ENCODE measurements around the gene PTPRM.
"Not testable (repeated sequence)": the region's sequence is repeated elsewhere in the genome, so short reads cannot be mapped to it uniquely, and the experiment has no call there.

The PTPRM gene

GRCh38 chr18:8049147-8049546 lies 482.0 kb downstream of the PTPRM start:
- DNase-seq (ENCODE audit: low read depth), result no peak

DNA sequence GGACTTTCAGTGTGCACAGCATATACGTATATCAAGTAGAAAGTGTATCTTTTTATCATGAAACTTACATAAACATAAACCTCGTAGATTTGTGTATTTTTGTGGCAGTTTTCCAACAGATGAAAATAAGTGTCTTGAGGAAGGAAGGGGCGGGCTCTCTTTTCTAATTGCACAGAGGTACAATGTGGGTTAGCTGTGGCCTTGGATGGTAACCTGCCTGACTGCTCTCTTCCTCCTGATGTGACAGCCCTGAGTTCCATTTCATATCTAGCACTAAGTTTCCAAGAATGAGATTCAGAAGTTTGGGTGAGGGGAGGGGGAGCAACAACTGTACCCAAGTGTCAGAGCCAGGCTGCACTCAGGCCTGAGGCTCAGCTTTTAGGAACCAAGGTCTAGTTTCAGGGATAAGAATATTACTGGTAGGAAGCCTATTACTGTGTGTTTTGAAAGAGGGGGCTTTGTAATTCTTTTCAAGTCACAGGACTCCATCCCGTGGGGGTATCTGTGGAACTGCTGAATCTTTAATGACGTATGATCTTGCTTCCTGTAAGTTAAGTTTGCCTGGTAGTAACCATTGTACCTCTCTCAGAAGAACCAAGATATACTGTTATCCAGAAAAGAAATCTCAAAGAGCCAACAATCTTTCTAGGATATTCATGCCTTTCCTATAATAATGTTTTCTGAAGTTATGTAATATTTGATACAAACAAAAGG lies 483.7 kb downstream of the PTPRM start:
- no peak for DNase-seq (ENCODE audit: low read depth)

- no peak for DNase-seq (ENCODE audit: low read depth)
Measured at GRCh38 chr18:8051453-8051852, 484.3 kb downstream of the PTPRM start.

- no peak for DNase-seq (ENCODE audit: low read depth)
Measured at GRCh38 chr18:8052237-8052701, 485.2 kb downstream of the PTPRM start.

DNA sequence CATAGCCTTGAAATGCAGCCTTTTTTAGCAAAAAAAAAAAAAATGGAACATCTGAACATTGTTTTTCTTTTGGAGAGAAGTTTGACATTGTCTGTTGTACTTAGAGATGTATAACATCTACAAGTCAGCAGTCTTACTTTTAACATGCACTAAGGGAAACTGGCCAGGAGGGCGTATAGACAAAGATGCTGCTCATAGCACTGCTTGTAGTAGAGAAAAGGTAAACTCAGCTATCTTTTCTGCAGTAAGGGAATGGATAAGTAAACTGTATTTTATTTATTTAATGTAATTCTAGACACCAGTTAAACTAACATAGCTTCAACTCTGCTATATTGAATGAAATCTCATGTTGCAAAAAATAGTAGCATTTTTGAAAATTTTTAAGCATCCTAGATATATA lies 489.6 kb downstream of the PTPRM start:
- DNase-seq (ENCODE audit: low read depth), result no peak

DNA sequence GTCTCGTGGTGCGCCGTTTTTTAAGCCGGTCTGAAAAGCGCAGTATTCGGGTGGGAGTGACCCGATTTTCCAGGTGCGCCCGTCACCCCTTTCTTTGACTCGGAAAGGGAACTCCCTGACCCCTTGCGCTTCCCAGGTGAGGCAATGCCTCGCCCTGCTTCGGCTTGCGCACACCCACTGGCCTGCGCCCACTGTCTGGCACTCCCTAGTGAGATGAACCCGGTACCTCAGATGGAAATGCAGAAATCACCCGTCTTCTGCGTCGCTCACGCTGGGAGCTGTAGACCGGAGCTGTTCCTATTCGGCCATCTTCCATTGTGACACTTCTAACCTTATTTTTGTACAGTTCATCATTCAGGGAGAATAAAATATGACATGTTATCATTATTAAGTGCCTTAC lies 496.0 kb downstream of the PTPRM start:
- not testable (repeated sequence) for DNase-seq (ENCODE audit: low read depth)

DNA sequence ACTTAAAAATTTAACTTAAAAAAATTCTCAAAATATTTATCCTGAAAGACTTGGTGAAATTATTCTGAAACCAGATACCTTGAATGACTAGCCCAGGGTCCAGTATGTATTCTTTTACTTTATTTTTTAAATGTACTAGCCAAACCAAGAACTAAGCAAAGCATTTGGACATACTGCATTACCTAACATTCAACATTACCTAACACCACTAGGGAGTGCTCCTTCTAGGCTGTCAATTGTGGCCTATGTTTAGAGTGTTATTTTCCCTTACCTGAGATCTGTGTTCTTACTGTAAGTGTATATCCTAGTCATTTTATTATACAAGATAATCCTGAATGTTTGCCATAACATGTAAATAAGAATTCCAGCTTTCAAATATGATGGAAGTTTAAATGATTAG lies 496.6 kb downstream of the PTPRM start:
- no peak for DNase-seq (ENCODE audit: low read depth)

DNA sequence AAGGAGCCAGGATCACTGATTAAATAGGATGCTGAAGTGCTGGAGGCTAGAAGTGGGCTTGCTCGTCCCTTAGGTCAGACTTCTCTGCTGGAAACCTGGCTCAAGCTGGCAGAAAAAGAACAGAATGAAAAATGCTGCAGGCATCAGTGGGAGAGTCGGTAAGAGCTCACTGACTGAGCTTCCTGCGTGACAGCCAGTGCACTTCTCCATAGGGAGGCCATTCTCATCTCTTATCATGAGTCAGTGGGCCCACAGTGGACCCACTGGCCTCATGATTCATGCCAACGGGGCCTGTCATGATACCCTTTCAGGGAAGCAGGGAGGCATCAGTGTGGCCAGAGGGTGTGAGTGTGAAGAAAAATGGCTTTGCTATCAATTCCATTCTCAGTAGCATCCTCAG lies 498.2 kb downstream of the PTPRM start:
- DNase-seq (ENCODE audit: low read depth), result no peak

DNA sequence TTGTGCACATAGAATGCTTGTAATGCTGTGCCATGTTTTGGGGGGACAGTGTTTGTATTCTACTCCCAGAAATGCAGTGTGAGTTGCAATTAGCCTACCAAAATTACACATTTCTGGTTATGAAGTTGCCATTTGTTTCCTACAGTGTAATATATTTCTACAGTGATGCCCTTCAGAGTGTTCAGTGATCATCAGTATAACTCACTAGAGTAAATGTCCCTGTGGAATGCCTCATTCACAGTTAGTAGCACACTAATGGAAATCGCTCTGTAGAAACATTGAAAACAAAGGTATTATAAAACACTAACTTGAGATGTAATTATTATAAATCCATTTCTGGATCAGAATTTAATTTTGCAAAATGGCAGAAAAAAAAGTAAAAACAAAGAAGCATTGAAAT lies 498.7 kb downstream of the PTPRM start:
- no peak for DNase-seq (ENCODE audit: low read depth)

DNA sequence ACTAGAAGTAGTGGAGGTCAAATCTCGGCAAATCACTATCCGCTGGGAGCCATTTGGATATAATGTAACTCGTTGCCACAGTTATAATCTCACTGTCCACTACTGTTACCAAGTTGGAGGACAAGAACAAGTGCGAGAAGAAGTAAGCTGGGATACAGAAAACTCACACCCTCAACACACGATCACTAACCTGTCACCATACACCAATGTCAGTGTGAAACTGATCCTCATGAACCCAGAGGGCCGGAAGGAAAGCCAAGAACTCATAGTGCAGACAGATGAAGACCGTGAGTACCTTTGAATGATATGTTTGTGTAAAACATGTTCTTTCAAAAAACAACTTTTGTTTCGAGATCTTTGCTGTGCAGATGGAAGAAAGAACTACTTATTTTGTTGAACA lies 502.6 kb downstream of the PTPRM start:
- DNase-seq (ENCODE audit: low read depth), result no peak

GRCh38 chr18:8073167-8073566 lies 506.1 kb downstream of the PTPRM start:
- no peak for DNase-seq (ENCODE audit: low read depth)

DNA sequence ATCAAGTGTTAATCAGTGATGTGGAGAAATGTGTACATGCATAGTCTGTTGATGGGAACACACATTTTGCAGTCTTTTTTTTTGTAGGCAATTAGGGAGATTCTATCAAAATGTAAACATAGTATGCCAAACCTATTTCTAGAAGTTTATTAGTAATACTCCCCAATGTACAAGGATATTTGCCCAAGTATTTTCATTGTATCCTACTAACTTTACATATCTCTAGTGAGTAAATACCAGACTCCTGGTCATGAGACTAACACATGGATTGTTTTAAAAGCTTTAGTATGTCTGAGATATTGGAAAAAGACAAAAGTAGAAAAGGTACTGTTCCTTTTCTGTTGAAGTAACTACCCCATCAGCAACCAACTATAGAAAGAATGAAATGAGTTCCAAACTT lies 513.0 kb downstream of the PTPRM start:
- DNase-seq (ENCODE audit: low read depth), result no peak

GRCh38 chr18:8081267-8081666 lies 514.2 kb downstream of the PTPRM start:
- no peak for DNase-seq (ENCODE audit: low read depth)

GRCh38 chr18:8081872-8082553 lies 514.9 kb downstream of the PTPRM start:
- no peak for DNase-seq (ENCODE audit: low read depth)

GRCh38 chr18:8084160-8084559 lies 517.0 kb downstream of the PTPRM start:
- DNase-seq (ENCODE audit: low read depth), result no peak

DNA sequence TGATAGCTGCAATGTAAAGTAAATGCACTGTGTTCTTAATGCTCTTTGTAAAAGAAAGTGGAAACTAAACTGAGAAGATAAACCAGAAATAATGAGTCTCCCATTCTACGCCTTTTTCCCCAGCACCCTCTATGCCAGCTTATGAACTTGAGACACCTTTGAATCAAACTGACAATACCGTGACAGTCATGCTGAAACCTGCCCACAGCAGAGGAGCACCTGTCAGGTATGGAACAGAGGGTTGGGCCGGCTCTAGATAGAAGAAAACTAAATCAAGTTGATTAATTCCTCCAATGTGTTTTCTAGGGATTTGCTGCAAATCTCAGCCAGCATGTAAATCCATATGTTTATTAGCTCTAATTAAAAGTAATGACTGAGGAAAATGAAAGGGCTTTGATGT lies 521.5 kb downstream of the PTPRM start:
- DNase-seq (ENCODE audit: low read depth), result no peak

DNA sequence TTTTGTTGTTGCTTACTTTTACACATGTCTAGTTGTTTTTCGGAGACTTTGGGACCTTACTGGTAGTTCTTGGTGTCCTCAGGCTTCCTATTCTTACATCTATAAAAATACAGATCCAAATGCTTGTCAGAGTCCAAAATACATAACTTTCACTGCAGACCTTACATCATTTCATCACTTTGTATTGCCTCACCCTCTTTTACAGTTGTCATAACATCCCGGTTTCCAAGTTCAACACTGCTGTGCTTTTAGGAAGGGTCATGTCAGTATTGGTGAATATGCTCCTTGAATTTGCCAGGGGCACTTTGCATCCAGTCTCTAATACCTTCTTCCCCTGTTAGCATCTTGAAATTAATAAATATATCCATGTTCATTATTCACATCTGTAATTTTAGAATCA lies 523.9 kb downstream of the PTPRM start:
- no peak for DNase-seq (ENCODE audit: low read depth)

- DNase-seq (ENCODE audit: low read depth), result no peak
Measured at GRCh38 chr18:8095947-8096570, 528.9 kb downstream of the PTPRM start.

GRCh38 chr18:8097399-8097798 lies 530.3 kb downstream of the PTPRM start:
- DNase-seq (ENCODE audit: low read depth), result no peak

DNA sequence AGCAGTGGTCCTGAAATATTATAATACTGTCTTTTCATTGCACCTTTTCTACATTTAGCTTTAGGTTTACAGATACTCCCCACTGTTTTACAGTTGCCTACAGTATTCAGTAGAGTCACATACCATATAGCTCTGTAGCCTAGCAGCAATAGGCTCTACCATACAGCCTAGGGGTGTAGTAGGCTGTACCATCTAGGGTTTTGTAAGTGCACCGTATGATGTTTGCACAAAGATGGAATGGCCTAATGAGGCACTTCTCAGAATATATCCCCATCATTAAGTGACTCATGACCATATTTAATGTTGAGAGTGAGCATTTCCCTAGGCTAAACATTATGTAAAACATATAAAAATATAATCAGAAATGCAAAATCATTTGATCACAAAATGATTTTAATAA lies 530.8 kb downstream of the PTPRM start:
- no peak for DNase-seq (ENCODE audit: low read depth)

DNA sequence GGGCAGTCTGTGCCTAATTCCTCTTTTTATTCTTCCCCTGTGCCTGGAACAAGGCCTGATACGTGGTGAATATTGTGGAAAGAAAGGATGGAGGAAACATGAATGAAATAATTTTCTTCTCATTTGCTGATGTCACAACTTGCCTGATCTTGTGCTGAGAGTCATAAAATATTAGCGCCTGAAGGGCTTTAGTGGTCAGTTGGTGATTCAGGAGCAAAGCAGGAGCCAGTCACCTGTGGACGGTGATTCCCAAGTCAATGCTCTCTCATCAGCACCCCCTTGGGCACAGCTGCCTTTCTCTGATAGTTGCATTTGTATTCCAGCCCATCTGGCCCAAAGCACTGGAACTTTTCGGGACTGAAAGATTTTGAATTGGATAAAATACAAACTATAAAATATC lies 539.5 kb downstream of the PTPRM start:
- DNase-seq (ENCODE audit: low read depth), result no peak

DNA sequence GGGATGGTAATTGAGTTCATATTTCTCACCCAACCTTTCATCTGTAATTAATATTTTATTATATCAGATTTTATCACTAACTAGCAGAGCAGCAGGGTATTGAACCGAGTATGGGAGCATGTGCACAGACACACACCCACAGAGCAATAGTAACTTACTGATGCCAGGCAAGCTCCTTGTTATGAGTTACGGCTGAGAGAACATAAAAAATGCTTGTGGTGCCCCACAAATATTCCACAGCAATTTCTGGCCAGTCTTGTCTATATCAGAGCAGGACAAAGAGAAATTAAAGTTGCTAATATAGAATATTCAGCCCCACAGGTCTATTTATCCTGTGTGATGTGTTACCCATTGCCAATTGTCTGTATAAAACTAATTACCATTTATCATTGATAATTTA lies 540.3 kb downstream of the PTPRM start:
- no peak for DNase-seq (ENCODE audit: low read depth)

DNA sequence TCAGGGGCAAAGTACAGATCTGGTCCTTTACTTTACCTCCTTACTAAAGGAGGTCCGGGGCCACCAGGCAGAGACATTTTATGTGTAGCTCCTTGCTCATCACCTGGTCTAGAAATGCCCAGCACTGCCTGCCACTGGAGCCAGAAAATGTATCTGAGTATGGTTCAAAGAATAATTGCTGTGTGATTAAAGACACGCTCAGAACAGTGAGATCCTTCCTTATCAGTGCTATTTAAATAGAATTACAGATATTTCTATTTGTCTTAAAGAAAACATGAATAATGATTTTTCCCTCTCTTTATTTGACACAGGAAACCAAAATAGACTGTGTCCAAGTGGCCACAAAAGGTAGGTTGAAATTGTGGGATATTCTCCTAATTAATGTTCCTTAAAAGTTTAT lies 547.4 kb downstream of the PTPRM start:
- DNase-seq (ENCODE audit: low read depth), result no peak

All from stimulated activated CD8-positive, alpha-beta memory T cell treated with anti-CD3 and anti-CD28 coated beads, Interleukin-7, amount 100 ng/mL, for 24 hours (primary cell).